H1 (cell line): Measurements from ENCODE around the gene LAD1.

ENCODE experiments used
- CEBPB ChIP-seq: IDR thresholded peaks from 2 replicates; pipeline ENCODE4 v1.6.1; 2012; ENCODE audit warnings: low read depth, low read length
- CHD2 ChIP-seq: IDR thresholded peaks from 2 replicates; pipeline ENCODE4 v1.6.1; 2012; ENCODE audit warnings: low read length, improper control_type of control experiment
- EP300 ChIP-seq, 2 experiments: IDR thresholded peaks; 1 replicate in 1 of 2; 2 replicates in 1 of 2; pipeline ENCODE4 v1.6.1; 2011 to 2012; ENCODE audit warnings: low read depth in 2 of 2, low read length in 2 of 2, mild to moderate bottlenecking in 2 of 2, borderline replicate concordance in 1 of 2, inconsistent platforms in 1 of 2, moderate library complexity in 1 of 2
- EZH2 ChIP-seq: fragments of 200-600 bp; sonication (generic); IDR thresholded peaks from 2 replicates; pipeline ENCODE4 v1.7.1; 2012; ENCODE audit warnings: low read depth, mild to moderate bottlenecking, moderate library complexity, low read length, inconsistent platforms; ENCODE audit not compliant: severe bottlenecking
- FOSL1 ChIP-seq: IDR thresholded peaks from 2 replicates; pipeline ENCODE4 v1.6.1; 2011; ENCODE audit warnings: mild to moderate bottlenecking, low read depth, low read length, moderate library complexity; ENCODE audit not compliant: insufficient read depth
- GABPA ChIP-seq: IDR thresholded peaks from 2 replicates; pipeline ENCODE4 v1.6.1; 2011; ENCODE audit warnings: mild to moderate bottlenecking, low read length, moderate library complexity, borderline replicate concordance; ENCODE audit not compliant: insufficient read depth
- NANOG ChIP-seq: IDR thresholded peaks from 2 replicates; pipeline ENCODE4 v1.6.1; 2011; ENCODE audit warnings: low read length, low read depth, mild to moderate bottlenecking, inconsistent platforms; ENCODE audit not compliant: insufficient read depth, poor library complexity, severe bottlenecking
- POLR2A ChIP-seq, 2 experiments: IDR thresholded peaks; 1 replicate in 1 of 2; 2 replicates in 1 of 2; pipeline ENCODE4 v1.6.1; 2011; ENCODE audit warnings: low read depth in 2 of 2, low read length in 2 of 2, mild to moderate bottlenecking in 2 of 2; ENCODE audit errors: control extremely low read depth in 1 of 2
- POLR2AphosphoS5 ChIP-seq: IDR thresholded peaks from 2 replicates; pipeline ENCODE4 v1.6.1; 2011; ENCODE audit warnings: low read depth, low read length
- TEAD4 ChIP-seq: IDR thresholded peaks from 2 replicates; pipeline ENCODE4 v1.6.1; 2012; ENCODE audit warnings: low read depth, low read length, inconsistent platforms, mixed read lengths
- TF ChIP-seq, protein P1 (sequence below), 3 experiments: IDR thresholded peaks; 1 replicate in 2 of 3; 2 replicates in 1 of 3; pipeline versions ENCODE4 v1.5.1 to v1.6.1; 2011; ENCODE audit warnings: low read length in 3 of 3, mild to moderate bottlenecking in 3 of 3, inconsistent platforms in 2 of 3, low read depth in 1 of 3, moderate library complexity in 1 of 3; ENCODE audit not compliant: insufficient read depth in 1 of 3; ENCODE audit errors: control extremely low read depth in 1 of 3
- TF ChIP-seq, protein P2 (sequence below): IDR thresholded peaks from 2 replicates; pipeline ENCODE4 v1.6.1; 2011; ENCODE audit warnings: low read length, improper control_type of control experiment
- TF ChIP-seq, protein P3 (sequence below): IDR thresholded peaks from 2 replicates; pipeline ENCODE4 v1.6.1; 2011; ENCODE audit warnings: low read depth, mild to moderate bottlenecking, low read length; ENCODE audit not compliant: insufficient read depth

DNA sequence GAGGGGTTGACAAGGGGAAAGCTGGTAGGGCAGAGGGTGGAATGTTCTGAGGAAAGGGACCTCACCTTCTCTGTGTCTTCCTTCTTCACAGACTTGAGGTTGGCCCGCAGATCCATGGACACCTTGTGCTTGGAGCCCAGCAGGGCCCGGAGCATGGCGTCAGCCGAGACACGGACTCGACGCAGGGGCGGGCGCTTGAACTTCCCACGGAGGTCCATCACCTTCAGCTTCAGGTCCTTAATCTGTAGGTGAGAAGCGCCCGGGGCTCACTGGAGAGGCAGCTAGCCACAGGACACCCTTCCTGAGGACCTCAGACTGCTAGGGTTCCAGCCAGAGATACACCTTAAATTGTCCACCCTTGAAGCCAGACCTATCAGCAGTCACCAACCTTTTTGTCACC is 12.2 kb upstream of the LAD1 start:
- TF ChIP-seq POLR2AphosphoS5 (no peak), CEBPB (no peak), POLR2A (IDR thresholded peaks at IDR 0.05; ENCODE audit: control extremely low read depth in 1 of 2, low read depth in 2 of 2, low read length in 2 of 2) (no peak), CHD2 (no peak), GABPA (no peak), FOSL1 (no peak), TEAD4 (no peak), EZH2 (no peak), NANOG (no peak), EP300 (IDR thresholded peaks at IDR 0.05; ENCODE audit: borderline replicate concordance in 1 of 2, low read depth in 2 of 2, low read length in 2 of 2) (no peak)
- TF ChIP-seq, protein P1, sequence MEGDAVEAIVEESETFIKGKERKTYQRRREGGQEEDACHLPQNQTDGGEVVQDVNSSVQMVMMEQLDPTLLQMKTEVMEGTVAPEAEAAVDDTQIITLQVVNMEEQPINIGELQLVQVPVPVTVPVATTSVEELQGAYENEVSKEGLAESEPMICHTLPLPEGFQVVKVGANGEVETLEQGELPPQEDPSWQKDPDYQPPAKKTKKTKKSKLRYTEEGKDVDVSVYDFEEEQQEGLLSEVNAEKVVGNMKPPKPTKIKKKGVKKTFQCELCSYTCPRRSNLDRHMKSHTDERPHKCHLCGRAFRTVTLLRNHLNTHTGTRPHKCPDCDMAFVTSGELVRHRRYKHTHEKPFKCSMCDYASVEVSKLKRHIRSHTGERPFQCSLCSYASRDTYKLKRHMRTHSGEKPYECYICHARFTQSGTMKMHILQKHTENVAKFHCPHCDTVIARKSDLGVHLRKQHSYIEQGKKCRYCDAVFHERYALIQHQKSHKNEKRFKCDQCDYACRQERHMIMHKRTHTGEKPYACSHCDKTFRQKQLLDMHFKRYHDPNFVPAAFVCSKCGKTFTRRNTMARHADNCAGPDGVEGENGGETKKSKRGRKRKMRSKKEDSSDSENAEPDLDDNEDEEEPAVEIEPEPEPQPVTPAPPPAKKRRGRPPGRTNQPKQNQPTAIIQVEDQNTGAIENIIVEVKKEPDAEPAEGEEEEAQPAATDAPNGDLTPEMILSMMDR (IDR thresholded peaks at IDR 0.05; ENCODE audit: control extremely low read depth in 1 of 3, insufficient read depth in 1 of 3, low read depth in 1 of 3, low read length in 3 of 3) = no peak
- TF ChIP-seq, protein P2, sequence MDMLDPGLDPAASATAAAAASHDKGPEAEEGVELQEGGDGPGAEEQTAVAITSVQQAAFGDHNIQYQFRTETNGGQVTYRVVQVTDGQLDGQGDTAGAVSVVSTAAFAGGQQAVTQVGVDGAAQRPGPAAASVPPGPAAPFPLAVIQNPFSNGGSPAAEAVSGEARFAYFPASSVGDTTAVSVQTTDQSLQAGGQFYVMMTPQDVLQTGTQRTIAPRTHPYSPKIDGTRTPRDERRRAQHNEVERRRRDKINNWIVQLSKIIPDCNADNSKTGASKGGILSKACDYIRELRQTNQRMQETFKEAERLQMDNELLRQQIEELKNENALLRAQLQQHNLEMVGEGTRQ = no peak
- TF ChIP-seq, protein P3, sequence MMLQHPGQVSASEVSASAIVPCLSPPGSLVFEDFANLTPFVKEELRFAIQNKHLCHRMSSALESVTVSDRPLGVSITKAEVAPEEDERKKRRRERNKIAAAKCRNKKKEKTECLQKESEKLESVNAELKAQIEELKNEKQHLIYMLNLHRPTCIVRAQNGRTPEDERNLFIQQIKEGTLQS = no peak
